ENCODE results near the gene PIP. TPM values are rescaled to one million over a fixed set of nuclear protein-coding genes. Genes with fewer than 3 reads are reported as not detected.
"Not testable (repeated sequence)": the region's sequence is repeated elsewhere in the genome, so short reads cannot be mapped to it uniquely, and the experiment has no call there.

PIP gene
- polyA plus RNA-seq, 2 of the 4 experiments (the other 2 are of a cell fraction), result 0.14 TPM; not detected in 1

GRCh38 chr7:143148651-143149050 lies 16.8 kb downstream of the PIP start:
- CTCF ChIA-PET, result no interaction called here
- no peak for TF ChIP-seq ESRRA (IDR thresholded peaks at IDR 0.05; ENCODE audit: borderline replicate concordance, low read length)

GRCh38 chr7:143150696-143151095 lies 18.8 kb downstream of the PIP start:
- FAIRE-seq; ATAC-seq; CTCF ChIA-PET; H3K4me2 ChIP-seq; H3K4me3 ChIP-seq; H3K9me3 ChIP-seq; DNase-seq (ENCODE audit: low read depth in 1 of 2, low spot score in 1 of 2); POLR2A ChIA-PET; H3K4me1 ChIP-seq; H3K27ac ChIP-seq: not testable (repeated sequence)
- 68% methylated on average over 6 of the region's 6 CpGs for WGBS (ENCODE audit: missing lambda C conversion rate)

More at GRCh38 chr7:143148651-143149050, 16.8 kb downstream of the PIP start:
- Histone ChIP-seq H3K4me1 (no peaks in the 10 kb centered on the region), H3K27ac (no peak overlapping the region), H3K9me3 (no peaks in the 10 kb centered on the region), H3K4me2 (no peak overlapping the region), H3K4me3 (no peak overlapping the region)
- ATAC-seq, result no peak
- no peak for DNase-seq (ENCODE audit: low read depth in 1 of 2, low spot score in 1 of 2)
- FAIRE-seq, result no peak
- POLR2A ChIA-PET, result no interaction called here

- ATAC-seq, result not testable (repeated sequence)
These were observed 26.7 kb downstream of the PIP start for GRCh38 chr7:143158617-143159016.

GRCh38 chr7:143171697-143172096 lies 39.8 kb downstream of the PIP start:
- H3K4me1 ChIP-seq, result peaks cover 10% of the 10 kb centered on the region; the same call in 1 of the 3 replicates
- H3K27ac ChIP-seq, result peak overlapping the region; percentile 53 to 54; a peak in 4 of 6 replicates
- TF ChIP-seq ZFP36 (IDR thresholded peaks at IDR 0.05; ENCODE audit: borderline replicate concordance, partially characterized antibody), result no peak
- no peak for TF ChIP-seq POLR2AphosphoS2 (conservative IDR thresholded peaks at IDR 0.05; ENCODE audit: low read length)
- TF ChIP-seq CEBPB (IDR thresholded peaks at IDR 0.05), result no peak
- no peak for TF ChIP-seq ZNF302 (CRISPR knock-in tag; IDR thresholded peaks at IDR 0.05)
- no peak for TF ChIP-seq HEYL (CRISPR knock-in tag; IDR thresholded peaks at IDR 0.05)
- TF ChIP-seq HMGXB4 (CRISPR knock-in tag; IDR thresholded peaks at IDR 0.05; ENCODE audit: borderline replicate concordance), result no peak
- no peak for TF ChIP-seq HOXB5 (CRISPR knock-in tag; IDR thresholded peaks at IDR 0.05)
- TF ChIP-seq RCOR1 (IDR thresholded peaks at IDR 0.05; ENCODE audit: low read depth, low read length), result no peak
- TF ChIP-seq NPAS2 (CRISPR knock-in tag; IDR thresholded peaks at IDR 0.05; ENCODE audit: borderline replicate concordance), result no peak
- TF ChIP-seq TP53 (CRISPR knock-in tag; IDR thresholded peaks at IDR 0.05), result no peak
- TF ChIP-seq CBX8 (IDR thresholded peaks at IDR 0.05), result no peak
- TF ChIP-seq BHLHE40 (IDR thresholded peaks at IDR 0.05; ENCODE audit: low read depth, low read length), result no peak
- no peak for TF ChIP-seq E2F6 (IDR thresholded peaks at IDR 0.05; ENCODE audit: borderline replicate concordance, low read depth)
- no peak for TF ChIP-seq ESRRA (IDR thresholded peaks at IDR 0.05; ENCODE audit: borderline replicate concordance, low read length)
- TF ChIP-seq EP300 (IDR thresholded peaks at IDR 0.05), result no peak
- H3K4me3 ChIP-seq, result peak overlapping the region; percentile 17; the same call in 1 of the 3 replicates
- ChIA-PET CTCF (interaction anchor here (0.8 to 1.6 kb wide), 5 partner anchors 44 to 306 kb away, joined by 3 to 5 read pairs (median 3); no protein-coding TSS in a partner anchor), POLR2A (no interaction called here)
- peak; percentile 54 for FAIRE-seq
- peak overlapping the region; percentile 76 for H3K4me2 ChIP-seq
- DNase-seq (ENCODE audit: low read depth in 1 of 2, low spot score in 1 of 2), result peak; percentile 47 to 48
- ATAC-seq, result peak; percentile 66 to 80
- H3K9me3 ChIP-seq, result 0 out of 3 replicates have a peak, but pooled peaks cover 2% of the 10 kb centered on the region

More at GRCh38 chr7:143158617-143159016, 26.7 kb downstream of the PIP start:
- H3K27ac ChIP-seq; H3K9me3 ChIP-seq; H3K4me2 ChIP-seq; DNase-seq (ENCODE audit: low read depth in 1 of 2, low spot score in 1 of 2); POLR2A ChIA-PET; FAIRE-seq; H3K4me1 ChIP-seq; CTCF ChIA-PET; H3K4me3 ChIP-seq: not testable (repeated sequence)
- WGBS (ENCODE audit: missing lambda C conversion rate), result 38% methylated on average over 3 of the region's 3 CpGs
- TF ChIP-seq ZC3H11A (IDR thresholded peaks at IDR 0.05), result peak; percentile 64

Data from A549 (cell line).